Measurements from ENCODE around the gene SERF2.
"Not testable (repeated sequence)": the region's sequence is repeated elsewhere in the genome, so short reads cannot be mapped to it uniquely, and the experiment has no call there.

The SERF2 gene

GRCh38 chr15:43791993-43792760 lies at the start of gene SERF2:
Gene SERF2, plus strand, starts transcription at chr15:43792320. Its CDS starts 57 bp downstream, at chr15:43792377.
- TF ChIP-seq CTCF (IDR thresholded peaks at IDR 0.05; ENCODE audit: borderline replicate concordance, control extremely low read depth, extremely low read depth, insufficient read depth, missing control alignments), result no peak
- peak; percentile 99 for DNase-seq (ENCODE audit: low spot score)
- in situ Hi-C loops (cut with MboI; ENCODE audit: low sequenced_read_pairs, unreplicated experiment), result no loop called here

- peak; percentile 93 for DNase-seq (ENCODE audit: low spot score)
- in situ Hi-C loops (cut with MboI; ENCODE audit: low sequenced_read_pairs, unreplicated experiment), result not testable (repeated sequence)
These were observed 45.7 kb upstream of the SERF2 start, which contains the start of gene PDIA3 for GRCh38 chr15:43746245-43746902. Gene PDIA3, plus strand, starts transcription at chr15:43746438. Its CDS starts 102 bp downstream, at chr15:43746540.

- DNase-seq (ENCODE audit: low spot score); in situ Hi-C loops (cut with MboI; ENCODE audit: low sequenced_read_pairs, unreplicated experiment): not testable (repeated sequence)
These were observed 45.2 kb upstream of the SERF2 start for GRCh38 chr15:43746903-43747309.

GRCh38 chr15:43748376-43748775 lies 43.7 kb upstream of the SERF2 start:
- in situ Hi-C loops (cut with MboI; ENCODE audit: low sequenced_read_pairs, unreplicated experiment), result no loop called here
- DNase-seq (ENCODE audit: low spot score), result no peak
- TF ChIP-seq CTCF (IDR thresholded peaks at IDR 0.05; ENCODE audit: borderline replicate concordance, control extremely low read depth, extremely low read depth, insufficient read depth, missing control alignments), result no peak

GRCh38 chr15:43749690-43750345 lies 42.3 kb upstream of the SERF2 start:
- no peak for TF ChIP-seq CTCF (IDR thresholded peaks at IDR 0.05; ENCODE audit: borderline replicate concordance, control extremely low read depth, extremely low read depth, insufficient read depth, missing control alignments)
- in situ Hi-C loops (cut with MboI; ENCODE audit: low sequenced_read_pairs, unreplicated experiment), result no loop called here
- DNase-seq (ENCODE audit: low spot score), result peak; percentile 70

- DNase-seq (ENCODE audit: low spot score), result no peak
- TF ChIP-seq CTCF (IDR thresholded peaks at IDR 0.05; ENCODE audit: borderline replicate concordance, control extremely low read depth, extremely low read depth, insufficient read depth, missing control alignments), result no peak
- in situ Hi-C loops (cut with MboI; ENCODE audit: low sequenced_read_pairs, unreplicated experiment), result no loop called here
These were observed 40.2 kb upstream of the SERF2 start for GRCh38 chr15:43751885-43752284.

GRCh38 chr15:43762824-43763223 lies 29.3 kb upstream of the SERF2 start:
- no peak for TF ChIP-seq CTCF (IDR thresholded peaks at IDR 0.05; ENCODE audit: borderline replicate concordance, control extremely low read depth, extremely low read depth, insufficient read depth, missing control alignments)
- no peak for DNase-seq (ENCODE audit: low spot score)
- in situ Hi-C loops (cut with MboI; ENCODE audit: low sequenced_read_pairs, unreplicated experiment), result no loop called here
